Ectodermal cell (in vitro differentiated cells): ENCODE results near the gene KCNJ15.

Experiments
- H3K27ac ChIP-seq: 2 replicates; pipeline ENCODE4 v1.7.0; 2013; ENCODE audit warnings: mild to moderate bottlenecking, low read depth, low read length; ENCODE audit not compliant: insufficient read depth, poor library complexity, severe bottlenecking
- H3K27me3 ChIP-seq: 2 replicates; pipeline ENCODE4 v1.7.0; 2013; ENCODE audit warnings: mild to moderate bottlenecking, low read length; ENCODE audit not compliant: insufficient read depth, control insufficient read depth, poor library complexity, severe bottlenecking
- H3K36me3 ChIP-seq: one replicate; pipeline ENCODE4 v1.7.0; 2013; ENCODE audit warnings: low read length; ENCODE audit not compliant: control insufficient read depth, insufficient read depth
- H3K4me1 ChIP-seq: one replicate; pipeline ENCODE4 v1.7.0; 2013; ENCODE audit warnings: low read length; ENCODE audit not compliant: control insufficient read depth, insufficient read depth
- H3K4me3 ChIP-seq: 2 replicates; pipeline ENCODE4 v1.7.0; 2013; ENCODE audit warnings: low read depth, low read length, control low read depth; ENCODE audit not compliant: insufficient read depth
- H3K9me3 ChIP-seq: 2 replicates; pipeline ENCODE4 v1.7.0; 2013; ENCODE audit warnings: mild to moderate bottlenecking, low read length, moderate library complexity; ENCODE audit not compliant: control insufficient read depth
- WGBS, 2 experiments: methylation state at CpG; one replicate each; pipeline ENCODE4 v1.1.7; 2013; ENCODE audit warnings: missing lambda C conversion rate in 2 of 2; 5-methylcytosine and 5-hydroxymethylcytosine counted together

Gene KCNJ15

DNA sequence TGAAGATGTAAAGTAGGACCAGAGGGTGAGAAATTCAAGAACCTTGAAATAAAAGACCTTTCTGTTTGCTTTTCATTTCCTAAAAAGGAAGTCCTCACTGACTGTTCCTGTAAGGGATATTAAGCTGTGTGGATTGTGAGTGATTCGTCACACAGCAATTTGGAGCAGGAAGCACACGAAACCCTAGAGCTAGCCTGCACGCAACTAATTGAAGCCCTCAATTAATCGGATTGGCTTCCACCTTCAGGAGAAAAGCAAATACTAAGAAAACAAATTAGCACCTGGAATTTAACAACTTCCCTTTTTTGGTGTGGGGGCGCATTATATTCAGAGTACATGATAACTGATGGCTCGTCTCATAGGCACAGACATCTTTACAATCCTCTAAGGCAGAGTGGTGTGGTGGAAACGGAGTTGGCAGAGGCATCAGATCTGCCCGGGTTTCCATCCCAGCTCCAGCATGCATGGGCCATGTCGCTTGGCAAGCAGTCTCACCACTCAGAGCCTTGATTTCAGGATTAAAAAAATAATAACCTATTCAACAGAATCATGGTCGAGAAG, 95.2 kb downstream of the KCNJ15 start:
- 70 to 81% methylated on average over 10 of the region's 10 CpGs for WGBS, 2 experiments
- H3K4me3 ChIP-seq: no peak overlapping the region
- H3K9me3 ChIP-seq: no peaks in the 10 kb centered on the region
- H3K36me3 ChIP-seq: no peaks in the 10 kb centered on the region
- H3K27ac ChIP-seq: no peak overlapping the region
- no peaks in the 10 kb centered on the region for H3K27me3 ChIP-seq
- H3K4me1 ChIP-seq: peaks cover 8% of the 10 kb centered on the region

DNA sequence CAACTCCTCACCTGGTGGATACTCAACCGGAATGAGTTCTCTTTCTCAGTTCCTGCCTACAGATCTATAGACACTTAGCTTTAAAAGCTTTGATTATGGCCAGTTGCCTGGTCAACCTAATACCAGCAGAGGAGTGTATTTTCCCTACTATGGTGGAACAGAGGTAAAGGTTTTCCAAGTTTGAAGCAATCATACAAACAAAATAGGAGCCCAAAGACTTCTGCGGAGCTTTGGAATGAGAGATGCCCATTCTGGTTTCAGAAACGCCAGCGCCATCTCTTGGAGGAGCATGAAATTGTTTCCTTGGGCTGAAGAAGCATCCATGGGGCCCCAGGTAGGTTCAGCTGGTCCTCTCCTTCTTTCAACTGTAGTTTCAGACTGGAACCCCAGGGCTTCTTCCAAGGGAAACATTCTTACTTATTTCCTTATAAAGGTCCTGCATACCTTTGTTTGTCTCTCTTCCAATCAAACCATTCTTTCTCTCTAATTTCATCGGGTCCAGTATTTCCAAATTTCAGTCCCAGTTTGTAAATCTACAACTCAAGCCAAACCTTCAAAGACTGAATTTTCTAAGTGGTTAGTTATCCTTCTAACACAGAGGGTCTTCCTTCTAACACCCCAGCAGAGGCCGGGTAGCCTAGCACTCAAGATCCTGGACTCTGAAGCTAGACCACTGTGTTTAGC, 95.9 kb downstream of the KCNJ15 start:
- H3K36me3 ChIP-seq: no peaks in the 10 kb centered on the region
- H3K27me3 ChIP-seq: no peaks in the 10 kb centered on the region
- no peak overlapping the region for H3K27ac ChIP-seq
- peaks cover 8% of the 10 kb centered on the region for H3K4me1 ChIP-seq
- H3K4me3 ChIP-seq: no peak overlapping the region
- no peaks in the 10 kb centered on the region for H3K9me3 ChIP-seq
- WGBS, 2 experiments: 55 to 64% methylated on average over 6 of the region's 6 CpGs

DNA sequence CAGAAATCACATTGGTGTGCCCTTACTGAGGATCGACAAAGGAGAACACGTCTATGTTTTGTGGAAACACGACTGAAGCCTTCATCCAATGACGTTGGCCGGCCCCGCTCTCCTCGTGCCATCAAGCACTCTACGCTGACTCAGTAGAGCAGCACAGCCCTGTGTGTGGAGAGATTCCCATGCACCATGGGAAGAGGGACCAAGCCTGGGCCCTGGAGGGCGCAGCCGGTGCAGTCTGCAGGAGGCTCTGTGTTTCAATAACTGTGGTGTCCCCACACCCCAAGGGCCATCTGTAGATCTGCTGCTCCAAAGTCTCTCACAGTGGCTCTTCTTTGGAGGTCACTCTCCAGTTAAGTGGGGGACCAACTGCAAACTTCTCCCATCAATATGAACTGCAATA, 97.4 kb downstream of the KCNJ15 start:
- H3K36me3 ChIP-seq: no peaks in the 10 kb centered on the region
- no peak overlapping the region for H3K27ac ChIP-seq
- H3K27me3 ChIP-seq: no peaks in the 10 kb centered on the region
- no peak overlapping the region for H3K4me3 ChIP-seq
- WGBS, 2 experiments: 94% methylated on average over 10 of the region's 10 CpGs
- peaks cover 8% of the 10 kb centered on the region for H3K4me1 ChIP-seq
- H3K9me3 ChIP-seq: no peaks in the 10 kb centered on the region

DNA sequence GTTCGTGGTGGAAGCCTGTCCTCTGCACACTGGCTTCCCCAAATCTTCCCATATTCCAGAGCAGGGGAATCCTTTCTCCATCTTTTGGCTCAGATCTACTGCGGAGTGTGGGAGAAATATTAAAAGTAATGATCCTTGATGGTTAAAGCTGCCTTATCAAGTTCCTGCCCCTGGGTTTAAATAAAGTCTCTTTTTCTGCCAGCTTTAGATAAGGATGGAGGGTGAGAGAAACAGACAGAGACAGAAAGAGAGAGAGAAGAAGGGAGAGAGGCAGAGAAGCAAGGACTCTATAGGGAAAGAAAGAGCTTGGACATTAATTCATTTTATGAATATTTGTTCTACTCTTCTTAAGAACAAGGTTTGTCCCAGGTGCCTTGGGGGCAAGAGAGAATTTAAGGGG, 98.0 kb downstream of the KCNJ15 start:
- Histone ChIP-seq H3K27me3 (no peaks in the 10 kb centered on the region), H3K9me3 (no peaks in the 10 kb centered on the region), H3K27ac (no peak overlapping the region), H3K4me1 (peaks cover 8% of the 10 kb centered on the region), H3K36me3 (no peaks in the 10 kb centered on the region), H3K4me3 (no peak overlapping the region)
- WGBS, 2 experiments: 93 to 94% methylated on average over 2 of the region's 2 CpGs

DNA sequence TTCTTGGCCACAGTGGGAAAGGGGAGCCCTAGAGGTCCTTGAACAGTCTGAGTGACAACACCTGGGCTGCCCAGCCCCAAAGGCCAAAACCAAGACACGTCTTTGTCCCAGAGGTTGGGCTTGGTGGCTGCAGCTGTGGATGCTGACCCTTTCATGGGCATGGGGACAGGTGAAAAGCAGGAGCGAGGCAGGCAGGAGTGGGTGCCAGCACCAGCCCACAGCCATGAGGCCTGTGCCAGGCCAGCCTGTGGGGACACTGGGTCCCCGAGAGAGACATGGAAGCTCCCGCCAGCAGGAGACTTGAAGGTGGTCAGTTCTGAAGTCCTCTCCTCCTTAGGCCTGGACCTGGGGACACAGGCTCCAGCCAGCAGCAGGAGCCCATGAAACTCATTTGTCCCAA, 98.6 kb downstream of the KCNJ15 start:
- Histone ChIP-seq H3K27me3 (no peaks in the 10 kb centered on the region), H3K4me1 (peaks cover 8% of the 10 kb centered on the region), H3K36me3 (no peaks in the 10 kb centered on the region), H3K27ac (no peak overlapping the region), H3K4me3 (no peak overlapping the region), H3K9me3 (no peaks in the 10 kb centered on the region)
- 92 to 97% methylated on average over 4 of the region's 4 CpGs for WGBS, 2 experiments

DNA sequence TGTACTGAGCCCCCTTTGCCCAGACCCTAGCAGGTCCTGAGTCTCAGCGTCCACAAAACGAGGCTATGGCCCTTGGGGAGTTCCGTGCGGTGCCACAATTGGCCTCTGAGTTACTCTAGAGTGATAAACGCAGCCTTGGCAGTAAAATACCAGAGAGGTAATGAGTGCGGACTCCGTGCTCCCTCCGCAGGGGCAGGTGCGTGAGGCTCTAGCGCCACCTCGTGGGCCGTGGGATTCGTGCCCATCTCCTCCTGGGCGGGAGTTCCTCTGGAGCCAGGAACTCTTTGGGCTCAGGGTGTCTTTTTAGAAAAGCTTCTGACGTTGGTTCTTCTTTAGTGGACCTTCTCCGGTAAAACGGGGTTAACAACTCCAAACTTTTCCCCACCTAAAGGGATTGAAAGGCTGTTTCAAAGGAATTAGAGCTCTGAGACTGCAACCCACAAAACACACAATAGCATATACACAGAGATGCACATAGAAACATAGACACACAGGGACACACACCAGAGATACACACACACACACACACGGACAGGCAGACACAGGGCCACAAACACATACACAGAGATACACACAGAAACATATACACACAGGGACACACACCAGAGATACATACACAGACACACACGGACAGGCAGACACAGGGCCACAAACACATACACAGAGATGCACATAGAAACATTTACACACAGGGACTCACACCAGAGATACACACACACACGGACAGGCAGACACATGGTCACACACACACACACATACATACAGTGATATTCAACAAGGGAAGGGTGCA, 99.4 kb downstream of the KCNJ15 start:
- H3K4me3 ChIP-seq: no peak overlapping the region
- no peaks in the 10 kb centered on the region for H3K27me3 ChIP-seq
- peaks cover 6% of the 10 kb centered on the region for H3K4me1 ChIP-seq
- no peak overlapping the region for H3K27ac ChIP-seq
- no peaks in the 10 kb centered on the region for H3K9me3 ChIP-seq
- 13% methylated on average over 20 of the region's 20 CpGs for WGBS, 2 experiments
- no peaks in the 10 kb centered on the region for H3K36me3 ChIP-seq
